K562 (cell line): ENCODE data around the gene XBP1. TPM values are rescaled to one million over a fixed set of nuclear protein-coding genes. Genes with fewer than 3 reads are reported as not detected.

ENCODE experiments used
- CBFA2T3 ChIP-seq: fragments of 450-650 bp; IDR thresholded peaks from 2 replicates; pipeline ENCODE4 v1.6.1; 2017
- CBX3 ChIP-seq, 2 experiments: IDR thresholded peaks; 1 replicate in 1 of 2; 2 replicates in 1 of 2; pipeline ENCODE4 v1.6.1; 2012; ENCODE audit warnings: inconsistent platforms in 2 of 2, low read length in 2 of 2, borderline replicate concordance in 1 of 2, control low read depth in 1 of 2
- E2F6 ChIP-seq, 2 experiments: IDR thresholded peaks; 2 replicates each; pipeline ENCODE4 v1.6.1; 2011; ENCODE audit warnings: borderline replicate concordance in 1 of 2, control low read depth in 1 of 2, low read depth in 1 of 2, low read length in 1 of 2, mild to moderate bottlenecking in 1 of 2, mixed read lengths in 1 of 2, moderate library complexity in 1 of 2; ENCODE audit not compliant: insufficient read depth in 1 of 2, insufficient read length in 1 of 2, poor library complexity in 1 of 2, severe bottlenecking in 1 of 2; ENCODE audit errors: extremely low read depth in 1 of 2
- GABPB2 ChIP-seq: fragments of 250-450 bp; sonication (Bioruptor Pico); conservative IDR thresholded peaks from 2 replicates; pipeline ENCODE4 v1.5.1; 2021; ENCODE audit warnings: mild to moderate bottlenecking
- MYNN ChIP-seq, 2 experiments: sonication (generic); formaldehyde crosslinking in 1 of 2; IDR thresholded peaks; 2 replicates each; pipeline versions ENCODE4 v1.5.0 to v1.6.1; 2016 to 2020; ENCODE audit warnings: antibody characterized with exemption in 1 of 2, missing genetic modification reagents in 1 of 2
- PHF20 ChIP-seq: fragments of 450-650 bp; IDR thresholded peaks from 2 replicates; pipeline ENCODE4 v1.6.1; 2018; ENCODE audit not compliant: partially characterized antibody
- POLR2AphosphoS2 ChIP-seq: IDR thresholded peaks from 2 replicates; pipeline ENCODE4 v1.6.1; 2012; ENCODE audit warnings: low read length, improper control_type of control experiment
- ZNF592 ChIP-seq: fragments of 450-650 bp; IDR thresholded peaks from 2 replicates; pipeline ENCODE4 v1.6.1; 2017; ENCODE audit warnings: antibody characterized with exemption, mild to moderate bottlenecking
- ZNF79 ChIP-seq: fragments of 250-450 bp; sonication (Bioruptor Pico); IDR thresholded peaks from 2 replicates; pipeline ENCODE4 v1.4.0; 2020; ENCODE audit warnings: low read depth, mild to moderate bottlenecking, moderate library complexity
- polyA plus RNA-seq, 8 experiments: library from polyadenylated mRNA; depleted of rRNA in 4 of 8; stranded (reverse) in 5 of 8; unstranded in 3 of 8; fragments of >200 nt; fragmentation: Nextera tagmentation in 2 of 8; fragmentation: Illumina TruSeq in 1 of 8; extraction: Ambion mirVana in 2 of 8; extraction: Trizol in 1 of 8; gene quantifications; 2 replicates each; pipeline versions ENCODE4 v1.2.1 to v1.2.3, GENCODE V29; 2011 to 2014; ENCODE audit warnings: inconsistent platforms in 1 of 8, missing spikeins in 1 of 8
- total RNA-seq, 7 experiments: library from RNA; depleted of rRNA in 6 of 7; stranded (reverse); fragments of >200 nt in 6 of 7; fragmentation: Illumina TruSeq in 2 of 7; extraction: Trizol in 2 of 7; gene quantifications; 2 replicates each; pipeline versions ENCODE4 v1.2.1 to v1.2.3, GENCODE V29; 2011 to 2021; ENCODE audit warnings: low replicate concordance in 1 of 7
- TF ChIP-seq, protein P1 (sequence below), 2 experiments: fragments of 200-800 bp in 1 of 2; sonication (Bioruptor generic) in 1 of 2; sonication (generic) in 1 of 2; formaldehyde crosslinking in 1 of 2; IDR thresholded peaks in 1 of 2; conservative IDR thresholded peaks in 1 of 2; 2 replicates each; pipeline versions ENCODE4 v1.5.0 to v1.6.1; 2016 to 2020; ENCODE audit warnings: missing compliant biosample characterization in 1 of 2, missing genetic modification characterization in 1 of 2, missing genetic modification reagents in 1 of 2
- TF ChIP-seq, protein P2 (sequence below): fragments of 250-450 bp; sonication (Bioruptor Pico); IDR thresholded peaks from 2 replicates; pipeline ENCODE4 v1.4.0; 2020; ENCODE audit warnings: mild to moderate bottlenecking, moderate library complexity
- TF ChIP-seq, protein P3 (sequence below): fragments of 250-450 bp; sonication (Bioruptor Pico); IDR thresholded peaks from 2 replicates; pipeline ENCODE4 v1.8.0; 2022; ENCODE audit warnings: moderate library complexity, mild to moderate bottlenecking, inconsistent platforms

XBP1 gene
- total and polyA plus RNA-seq, 9 of the 15 experiments (the other 6 are each of a cell fraction or from before 2014, with no cell fraction given) = 25.0 to 218 (median 94.6) TPM

GRCh38 chr22:28801845-28802594, 1.7 kb upstream of the XBP1 start (continued):
- TF ChIP-seq, protein P1, sequence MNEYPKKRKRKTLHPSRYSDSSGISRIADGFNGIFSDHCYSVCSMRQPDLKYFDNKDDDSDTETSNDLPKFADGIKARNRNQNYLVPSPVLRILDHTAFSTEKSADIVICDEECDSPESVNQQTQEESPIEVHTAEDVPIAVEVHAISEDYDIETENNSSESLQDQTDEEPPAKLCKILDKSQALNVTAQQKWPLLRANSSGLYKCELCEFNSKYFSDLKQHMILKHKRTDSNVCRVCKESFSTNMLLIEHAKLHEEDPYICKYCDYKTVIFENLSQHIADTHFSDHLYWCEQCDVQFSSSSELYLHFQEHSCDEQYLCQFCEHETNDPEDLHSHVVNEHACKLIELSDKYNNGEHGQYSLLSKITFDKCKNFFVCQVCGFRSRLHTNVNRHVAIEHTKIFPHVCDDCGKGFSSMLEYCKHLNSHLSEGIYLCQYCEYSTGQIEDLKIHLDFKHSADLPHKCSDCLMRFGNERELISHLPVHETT (CRISPR knock-in tag; conservative IDR thresholded peaks at IDR 0.05 in 1 of 2, IDR thresholded peaks at IDR 0.05 in 1 of 2) = 0 out of 4 replicates have a peak, but pooled peaks of 1 of the 2 experiments have one; percentile 2
- no peak for TF ChIP-seq CBX3 (IDR thresholded peaks at IDR 0.05; ENCODE audit: borderline replicate concordance in 1 of 2, low read length in 2 of 2)
- peak; percentile 45 to 70 for TF ChIP-seq E2F6 (IDR thresholded peaks at IDR 0.05; ENCODE audit: borderline replicate concordance in 1 of 2, extremely low read depth in 1 of 2, insufficient read depth in 1 of 2, insufficient read length in 1 of 2, low read depth in 1 of 2, low read length in 1 of 2, poor library complexity in 1 of 2, severe bottlenecking in 1 of 2)
- TF ChIP-seq, protein P2, sequence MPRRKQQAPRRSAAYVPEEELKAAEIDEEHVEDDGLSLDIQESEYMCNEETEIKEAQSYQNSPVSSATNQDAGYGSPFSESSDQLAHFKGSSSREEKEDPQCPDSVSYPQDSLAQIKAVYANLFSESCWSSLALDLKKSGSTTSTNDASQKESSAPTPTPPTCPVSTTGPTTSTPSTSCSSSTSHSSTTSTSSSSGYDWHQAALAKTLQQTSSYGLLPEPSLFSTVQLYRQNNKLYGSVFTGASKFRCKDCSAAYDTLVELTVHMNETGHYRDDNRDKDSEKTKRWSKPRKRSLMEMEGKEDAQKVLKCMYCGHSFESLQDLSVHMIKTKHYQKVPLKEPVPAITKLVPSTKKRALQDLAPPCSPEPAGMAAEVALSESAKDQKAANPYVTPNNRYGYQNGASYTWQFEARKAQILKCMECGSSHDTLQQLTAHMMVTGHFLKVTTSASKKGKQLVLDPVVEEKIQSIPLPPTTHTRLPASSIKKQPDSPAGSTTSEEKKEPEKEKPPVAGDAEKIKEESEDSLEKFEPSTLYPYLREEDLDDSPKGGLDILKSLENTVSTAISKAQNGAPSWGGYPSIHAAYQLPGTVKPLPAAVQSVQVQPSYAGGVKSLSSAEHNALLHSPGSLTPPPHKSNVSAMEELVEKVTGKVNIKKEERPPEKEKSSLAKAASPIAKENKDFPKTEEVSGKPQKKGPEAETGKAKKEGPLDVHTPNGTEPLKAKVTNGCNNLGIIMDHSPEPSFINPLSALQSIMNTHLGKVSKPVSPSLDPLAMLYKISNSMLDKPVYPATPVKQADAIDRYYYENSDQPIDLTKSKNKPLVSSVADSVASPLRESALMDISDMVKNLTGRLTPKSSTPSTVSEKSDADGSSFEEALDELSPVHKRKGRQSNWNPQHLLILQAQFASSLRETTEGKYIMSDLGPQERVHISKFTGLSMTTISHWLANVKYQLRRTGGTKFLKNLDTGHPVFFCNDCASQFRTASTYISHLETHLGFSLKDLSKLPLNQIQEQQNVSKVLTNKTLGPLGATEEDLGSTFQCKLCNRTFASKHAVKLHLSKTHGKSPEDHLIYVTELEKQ (CRISPR knock-in tag) = no peak
- TF ChIP-seq PHF20 = no peak
- TF ChIP-seq GABPB2 (CRISPR knock-in tag) = no peak
- peak; percentile 73 for TF ChIP-seq ZNF592
- TF ChIP-seq, protein P3, sequence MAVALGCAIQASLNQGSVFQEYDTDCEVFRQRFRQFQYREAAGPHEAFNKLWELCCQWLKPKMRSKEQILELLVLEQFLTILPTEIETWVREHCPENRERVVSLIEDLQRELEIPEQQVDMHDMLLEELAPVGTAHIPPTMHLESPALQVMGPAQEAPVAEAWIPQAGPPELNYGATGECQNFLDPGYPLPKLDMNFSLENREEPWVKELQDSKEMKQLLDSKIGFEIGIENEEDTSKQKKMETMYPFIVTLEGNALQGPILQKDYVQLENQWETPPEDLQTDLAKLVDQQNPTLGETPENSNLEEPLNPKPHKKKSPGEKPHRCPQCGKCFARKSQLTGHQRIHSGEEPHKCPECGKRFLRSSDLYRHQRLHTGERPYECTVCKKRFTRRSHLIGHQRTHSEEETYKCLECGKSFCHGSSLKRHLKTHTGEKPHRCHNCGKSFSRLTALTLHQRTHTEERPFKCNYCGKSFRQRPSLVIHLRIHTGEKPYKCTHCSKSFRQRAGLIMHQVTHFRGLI (CRISPR knock-in tag) = no peak
- peak; percentile 18; the same call in 1 of the 2 replicates for TF ChIP-seq CBFA2T3
- TF ChIP-seq ZNF79 = no peak
- TF ChIP-seq POLR2AphosphoS2 = no peak
- TF ChIP-seq MYNN (IDR thresholded peaks at IDR 0.05) = peak; percentile 81
- TF ChIP-seq MYNN (CRISPR knock-in tag; IDR thresholded peaks at IDR 0.05) = no peak
